Gastroesophageal sphincter (tissue), 4 donors: ENCODE data around the gene FCHSD1. TPM values are rescaled to one million over a fixed set of nuclear protein-coding genes. Genes with fewer than 3 reads are reported as not detected.

Experiments used
- ATAC-seq: fragments of 150-250 bp; one replicate; pipeline ENCODE4 v1.9.1; 2016; ENCODE audit warnings: mild to moderate bottlenecking, moderate library complexity
- H3K27ac ChIP-seq, 4 donors: fragments of 200-600 bp; sonication (generic) in 3 of 4; 1 replicate in 3 of 4; 2 replicates in 1 of 4; pipeline ENCODE4 v1.5.1; 2016 to 2019
- H3K27me3 ChIP-seq: fragments of 200-600 bp; sonication (generic); one replicate; pipeline ENCODE4 v1.5.1; 2019
- H3K36me3 ChIP-seq, 2 donors: fragments of 200-600 bp; sonication (generic); one replicate each; pipeline ENCODE4 v1.5.1; 2019; ENCODE audit warnings: control low read depth in 1 of 2
- H3K4me1 ChIP-seq, 3 donors: fragments of 200-600 bp; sonication (generic); 1 replicate in 2 of 3; 2 replicates in 1 of 3; pipeline ENCODE4 v1.5.1; 2016 to 2019; ENCODE audit warnings: control low read depth in 2 of 3
- H3K4me3 ChIP-seq, 2 donors: fragments of 200-600 bp; sonication (generic); one replicate each; pipeline ENCODE4 v1.5.1; 2019; ENCODE audit warnings: mild to moderate bottlenecking in 1 of 2, moderate library complexity in 1 of 2
- H3K9me3 ChIP-seq, 3 donors: fragments of 200-600 bp; sonication (generic); one replicate each; pipeline ENCODE4 v1.5.1; 2017 to 2019; ENCODE audit warnings: control low read depth in 2 of 3
- EP300 ChIP-seq: sonication (generic); formaldehyde crosslinking; IDR thresholded peaks from one replicate; pipeline ENCODE4 v1.6.1; 2017; ENCODE audit warnings: antibody characterized with exemption, mild to moderate bottlenecking
- POLR2A ChIP-seq, 2 donors: fragments of 450-650 bp; IDR thresholded peaks; one replicate each; pipeline ENCODE4 v1.6.1; 2017; ENCODE audit warnings: antibody characterized with exemption in 2 of 2, mild to moderate bottlenecking in 2 of 2, moderate library complexity in 1 of 2
- POLR2AphosphoS5 ChIP-seq: sonication (generic); formaldehyde crosslinking; IDR thresholded peaks from one replicate; pipeline ENCODE4 v1.6.1; 2017; ENCODE audit warnings: antibody characterized with exemption
- WGBS, 2 donors: methylation state at CpG; one replicate each; pipeline ENCODE4 v1.1.5; 2018; ENCODE audit warnings: low coverage in 1 of 2; 5-methylcytosine and 5-hydroxymethylcytosine counted together
- total RNA-seq, 4 donors: library from RNA; depleted of rRNA; stranded (reverse); fragments of >200 nt; gene quantifications; one replicate each; pipeline ENCODE4 v1.1.0, GENCODE V29; 2016
- TF ChIP-seq, protein P1 (sequence below), 4 experiments: fragments of 200-600 bp in 2 of 4; fragments of 450-650 bp in 2 of 4; sonication (generic) in 1 of 4; IDR thresholded peaks; one replicate each; pipeline ENCODE4 v1.5.1; 2017 to 2019; ENCODE audit warnings: antibody characterized with exemption in 4 of 4, mild to moderate bottlenecking in 2 of 4, moderate library complexity in 2 of 4

The FCHSD1 gene
- total RNA-seq, 4 donors from 2014 or later = 8.2 to 14.8 (median 13.3) TPM

DNA sequence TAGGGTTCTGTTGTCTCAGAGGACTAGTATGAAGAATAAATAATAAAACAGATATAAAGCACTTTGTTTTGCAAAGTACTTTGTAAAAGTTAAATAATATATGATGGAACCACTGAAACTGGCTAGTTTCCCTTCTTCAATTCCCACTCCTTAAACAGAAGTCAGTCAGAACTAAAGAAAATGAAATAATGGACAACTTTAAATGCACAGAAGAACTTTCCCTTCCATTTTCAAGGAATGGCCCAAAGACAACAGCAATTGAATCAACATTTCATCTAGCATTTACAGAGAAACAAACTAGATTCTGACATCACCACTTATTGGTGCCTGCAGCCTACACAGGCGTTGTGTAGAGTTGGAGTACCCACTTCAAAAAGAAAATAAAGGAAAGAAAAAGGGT, 48.6 kb downstream of the FCHSD1 start:
- no peak for ATAC-seq
- Histone ChIP-seq H3K36me3 (no peaks in the 10 kb centered on the region), H3K27ac (no peak overlapping the region), H3K4me1 (peaks cover 0 to 43% (median 13%) of the 10 kb centered on the region in 3 donors), H3K27me3 (no peaks in the 10 kb centered on the region), H3K4me3 (no peak overlapping the region), H3K9me3 (no peaks in the 10 kb centered on the region)
- TF ChIP-seq POLR2A (IDR thresholded peaks at IDR 0.05) (no peak), POLR2AphosphoS5 (no peak), EP300 (no peak)
- TF ChIP-seq, protein P1, sequence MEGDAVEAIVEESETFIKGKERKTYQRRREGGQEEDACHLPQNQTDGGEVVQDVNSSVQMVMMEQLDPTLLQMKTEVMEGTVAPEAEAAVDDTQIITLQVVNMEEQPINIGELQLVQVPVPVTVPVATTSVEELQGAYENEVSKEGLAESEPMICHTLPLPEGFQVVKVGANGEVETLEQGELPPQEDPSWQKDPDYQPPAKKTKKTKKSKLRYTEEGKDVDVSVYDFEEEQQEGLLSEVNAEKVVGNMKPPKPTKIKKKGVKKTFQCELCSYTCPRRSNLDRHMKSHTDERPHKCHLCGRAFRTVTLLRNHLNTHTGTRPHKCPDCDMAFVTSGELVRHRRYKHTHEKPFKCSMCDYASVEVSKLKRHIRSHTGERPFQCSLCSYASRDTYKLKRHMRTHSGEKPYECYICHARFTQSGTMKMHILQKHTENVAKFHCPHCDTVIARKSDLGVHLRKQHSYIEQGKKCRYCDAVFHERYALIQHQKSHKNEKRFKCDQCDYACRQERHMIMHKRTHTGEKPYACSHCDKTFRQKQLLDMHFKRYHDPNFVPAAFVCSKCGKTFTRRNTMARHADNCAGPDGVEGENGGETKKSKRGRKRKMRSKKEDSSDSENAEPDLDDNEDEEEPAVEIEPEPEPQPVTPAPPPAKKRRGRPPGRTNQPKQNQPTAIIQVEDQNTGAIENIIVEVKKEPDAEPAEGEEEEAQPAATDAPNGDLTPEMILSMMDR (IDR thresholded peaks at IDR 0.05) = no peak
- WGBS, 2 donors = 81% methylated on average over 1 of the region's 1 CpG; no CpG with 5 or more reads in 1 of the 2 donors

DNA sequence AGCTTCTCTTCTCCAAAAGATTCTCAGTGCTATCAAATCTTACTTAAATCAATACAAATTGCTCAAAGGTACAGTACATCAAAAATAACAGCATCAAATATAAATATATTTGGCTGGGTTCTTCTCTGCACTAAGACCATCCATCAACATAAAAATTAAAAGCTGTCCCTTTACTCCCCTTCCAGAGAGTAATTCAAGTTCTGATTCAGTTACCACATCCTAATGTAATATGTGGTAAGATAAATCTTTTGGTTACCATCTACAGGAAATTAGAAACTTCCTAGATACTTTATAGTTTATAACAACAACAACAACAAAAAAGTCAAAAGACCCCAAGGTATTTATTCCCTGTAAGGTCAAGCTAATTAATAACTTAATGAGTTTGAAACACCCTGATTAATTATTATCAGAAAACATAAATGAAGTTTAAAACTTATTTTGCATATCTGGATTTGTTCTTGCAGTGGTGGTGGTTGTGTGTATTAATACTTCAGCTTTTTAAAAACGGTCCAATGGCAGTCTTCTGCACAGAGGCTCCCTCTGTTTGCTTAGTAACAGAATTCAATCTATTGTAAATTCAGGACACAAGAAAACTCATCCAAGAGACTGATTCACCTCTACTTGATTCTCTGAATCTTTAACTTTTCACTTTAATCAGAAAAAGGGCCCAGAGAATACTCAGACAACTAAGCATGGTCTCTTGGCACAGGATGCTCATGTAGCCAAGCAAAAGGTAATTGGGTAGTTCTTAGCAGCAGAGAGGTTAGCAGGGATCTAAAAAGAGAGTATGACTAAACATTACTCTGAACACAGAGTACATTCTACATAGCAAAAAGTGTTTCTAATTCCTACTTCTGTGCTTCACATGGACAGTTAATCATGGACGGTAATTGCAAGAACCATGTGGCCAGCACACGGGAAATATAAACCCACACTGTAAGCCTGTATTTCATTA, 52.5 kb downstream of the FCHSD1 start:
- Histone ChIP-seq H3K4me1 (peaks cover 0 to 14% (median 2%) of the 10 kb centered on the region in 3 donors), H3K4me3 (no peak overlapping the region), H3K9me3 (no peaks in the 10 kb centered on the region), H3K27ac (peak overlapping the region in 2 of 4 donors; percentile 13 to 22), H3K27me3 (no peaks in the 10 kb centered on the region), H3K36me3 (peaks cover 0 to 7% of the 10 kb centered on the region in 2 donors)
- no peak for TF ChIP-seq POLR2AphosphoS5
- no peak for TF ChIP-seq EP300
- TF ChIP-seq, protein P1 (IDR thresholded peaks at IDR 0.05) = no peak
- TF ChIP-seq POLR2A (IDR thresholded peaks at IDR 0.05) = no peak
- WGBS, 2 donors = 38 to 55% methylated on average over 3 of the region's 3 CpGs
- peak; percentile 43 for ATAC-seq

GRCh38 chr5:141597814-141598213, 53.4 kb downstream of the FCHSD1 start:
- Histone ChIP-seq H3K36me3 (peaks cover 0 to 7% of the 10 kb centered on the region in 2 donors), H3K4me3 (no peak overlapping the region), H3K27ac (no peak overlapping the region), H3K27me3 (no peaks in the 10 kb centered on the region), H3K9me3 (no peaks in the 10 kb centered on the region), H3K4me1 (peaks cover 0 to 12% (median 0%) of the 10 kb centered on the region in 3 donors)
- TF ChIP-seq EP300 = no peak
- TF ChIP-seq POLR2A (IDR thresholded peaks at IDR 0.05) = no peak
- TF ChIP-seq, protein P1 (IDR thresholded peaks at IDR 0.05) = no peak
- 86 to 93% methylated on average over 2 of the region's 2 CpGs for WGBS, 2 donors
- no peak for ATAC-seq

DNA sequence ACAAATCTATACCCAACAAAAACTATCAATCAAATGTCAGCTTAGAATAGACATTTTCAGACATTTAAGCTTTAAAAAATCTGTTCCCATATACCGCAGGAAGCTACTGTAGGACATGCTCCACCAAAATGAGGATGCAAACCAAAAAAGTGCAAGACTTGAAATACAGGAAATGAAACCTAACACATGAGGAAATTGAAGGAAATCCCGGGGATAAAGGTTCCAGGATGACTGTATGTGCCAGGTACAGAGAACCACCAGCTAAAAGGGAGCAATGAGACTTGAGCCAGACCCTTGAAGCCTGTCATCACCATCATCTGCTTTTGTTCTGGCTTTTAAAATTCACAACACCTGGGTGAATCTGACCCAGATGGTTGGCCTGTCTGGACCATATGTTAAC, 53.8 kb downstream of the FCHSD1 start:
- TF ChIP-seq, protein P1 (IDR thresholded peaks at IDR 0.05) = no peak
- no peak for TF ChIP-seq POLR2AphosphoS5
- TF ChIP-seq POLR2A (IDR thresholded peaks at IDR 0.05) = no peak
- no peak for TF ChIP-seq EP300
- Histone ChIP-seq H3K9me3 (no peaks in the 10 kb centered on the region), H3K4me3 (no peak overlapping the region), H3K4me1 (peaks cover 0 to 13% (median 0%) of the 10 kb centered on the region in 3 donors), H3K36me3 (peaks cover 0 to 7% of the 10 kb centered on the region in 2 donors), H3K27ac (no peak overlapping the region), H3K27me3 (no peaks in the 10 kb centered on the region)
- no peak for ATAC-seq
- WGBS, 2 donors = 81 to 86% methylated on average over 2 of the region's 2 CpGs

- no peaks in the 10 kb centered on the region for H3K27me3 ChIP-seq
- TF ChIP-seq POLR2AphosphoS5 (no peak), POLR2A (IDR thresholded peaks at IDR 0.05) (no peak), EP300 (no peak)
- TF ChIP-seq, protein P1 (IDR thresholded peaks at IDR 0.05) = no peak
- peaks cover 0 to 7% of the 10 kb centered on the region in 2 donors for H3K36me3 ChIP-seq
- H3K4me1 ChIP-seq = peaks cover 0 to 18% (median 0%) of the 10 kb centered on the region in 3 donors
- H3K27ac ChIP-seq = no peak overlapping the region
- whole genome bisulfite sequencing, 2 donors = 100% methylated on average over 1 of the region's 1 CpG
- H3K9me3 ChIP-seq = no peaks in the 10 kb centered on the region
- H3K4me3 ChIP-seq = no peak overlapping the region
- ATAC-seq = no peak
These were observed 54.4 kb downstream of the FCHSD1 start for GRCh38 chr5:141596867-141597266.
